Stimulated activated CD4-positive, alpha-beta T cell treated with anti-CD3 and anti-CD28 coated beads, Interleukin-1b, Interleukin-23, amount 100 ng/mL, for 4 hours (primary cell): ENCODE measurements around the gene GATAD2A.
"Not testable (repeated sequence)": the region's sequence is repeated elsewhere in the genome, so short reads cannot be mapped to it uniquely, and the experiment has no call there.

ENCODE experiments used
- DNase-seq, 2 donors: peaks; one replicate each; pipeline ENCODE4 v3.0.0-alpha.2; 2020; ENCODE audit warnings: low read depth in 2 of 2

GATAD2A gene

GRCh38 chr19:19387108-19387507, 18.4 kb upstream of the GATAD2A start:
- no peak for DNase-seq

GRCh38 chr19:19388568-19389555, 16.6 kb upstream of the GATAD2A start:
- no peak for DNase-seq

- not testable (repeated sequence) for DNase-seq
Observed at GRCh38 chr19:19389683-19390082, 15.8 kb upstream of the GATAD2A start.

- not testable (repeated sequence) for DNase-seq
Observed at GRCh38 chr19:19394333-19394732, 11.1 kb upstream of the GATAD2A start.

- no peak for DNase-seq
Observed at GRCh38 chr19:19399733-19400433, 5.6 kb upstream of the GATAD2A start.

- DNase-seq: no peak
Observed at GRCh38 chr19:19402656-19403372, 2.7 kb upstream of the GATAD2A start.

- DNase-seq: no peak
Observed at GRCh38 chr19:19403373-19403901, 2.0 kb upstream of the GATAD2A start.

- DNase-seq: peak in 1 of 2 donors; percentile 52
Observed at GRCh38 chr19:19405971-19406877, 749 bp downstream of the GATAD2A start.

GRCh38 chr19:19406878-19407632, 1.6 kb downstream of the GATAD2A start:
- peak in 1 of 2 donors; percentile 33 for DNase-seq

GRCh38 chr19:19407633-19407930, 2.1 kb downstream of the GATAD2A start:
- no peak for DNase-seq

- no peak for DNase-seq
Observed at GRCh38 chr19:19409205-19409604, 3.7 kb downstream of the GATAD2A start.

- DNase-seq: no peak
Observed at GRCh38 chr19:19409631-19410030, 4.2 kb downstream of the GATAD2A start.

GRCh38 chr19:19410553-19411550, 5.4 kb downstream of the GATAD2A start:
- DNase-seq: peak in 1 of 2 donors; percentile 21

GRCh38 chr19:19416280-19416679, 10.8 kb downstream of the GATAD2A start:
- no peak for DNase-seq

- DNase-seq: no peak
Observed at GRCh38 chr19:19417046-19417445, 11.6 kb downstream of the GATAD2A start.

GRCh38 chr19:19417628-19418245, 12.3 kb downstream of the GATAD2A start:
- DNase-seq: no peak

GRCh38 chr19:19418555-19419260, 13.2 kb downstream of the GATAD2A start:
- DNase-seq: no peak
